SU-DHL-6 (cell line): Measurements from ENCODE around the gene CEP70.

Experiments
- H2AFZ ChIP-seq: fragments of 200-600 bp; sonication (generic); 2 replicates; pipeline ENCODE4 v1.6.1; 2014; ENCODE audit warnings: low read depth, mild to moderate bottlenecking, moderate library complexity, mixed read lengths, antibody characterized with exemption, low read length; ENCODE audit not compliant: severe bottlenecking
- H3F3A ChIP-seq: fragments of 200-600 bp; shearing (Covaris generic); 2 replicates; pipeline ENCODE4 v1.6.0; 2016; ENCODE audit warnings: antibody characterized with exemption, mild to moderate bottlenecking; ENCODE audit not compliant: insufficient read depth
- H3K27ac ChIP-seq: fragments of 200-600 bp; sonication (generic); 2 replicates; pipeline ENCODE4 v1.5.1; 2016; ENCODE audit warnings: low read depth, mild to moderate bottlenecking, low read length, moderate library complexity, mixed read lengths
- H3K27me3 ChIP-seq: fragments of 200-600 bp; sonication (generic), shearing (Covaris generic); 2 replicates; pipeline ENCODE4 v1.6.0; 2014; ENCODE audit warnings: mild to moderate bottlenecking, low read length
- H3K36me3 ChIP-seq: fragments of 200-600 bp; sonication (generic); 2 replicates; pipeline ENCODE4 v1.6.1; 2014; ENCODE audit warnings: mild to moderate bottlenecking, low read length, mixed read lengths
- H3K4me2 ChIP-seq: fragments of 300-600, 200-600 bp; shearing (Covaris generic), sonication (generic); 2 replicates; pipeline ENCODE4 v1.6.0; 2014; ENCODE audit warnings: low read length, low read depth, mild to moderate bottlenecking; ENCODE audit not compliant: poor library complexity, severe bottlenecking
- H3K4me3 ChIP-seq: fragments of 200-600 bp; sonication (generic); 2 replicates; pipeline ENCODE4 v1.5.1; 2014; ENCODE audit warnings: antibody characterized with exemption, low read length, mild to moderate bottlenecking, mixed read lengths; ENCODE audit not compliant: insufficient read depth, poor library complexity, severe bottlenecking
- H3K79me2 ChIP-seq: fragments of 200-600 bp; sonication (generic); 2 replicates; pipeline ENCODE4 v1.6.1; 2014; ENCODE audit warnings: mild to moderate bottlenecking, low read length, moderate library complexity; ENCODE audit not compliant: insufficient read depth
- H3K9ac ChIP-seq: fragments of 200-600 bp; sonication (generic); 2 replicates; pipeline ENCODE4 v1.7.0; 2014; ENCODE audit warnings: mild to moderate bottlenecking, low read length
- H3K9me2 ChIP-seq: fragments of 200-600 bp; sonication (generic); replicated peaks from 2 replicates; pipeline ENCODE4 v1.6.1; 2014; ENCODE audit warnings: low read length; ENCODE audit not compliant: insufficient read depth
- H3K9me3 ChIP-seq: fragments of 200-600 bp; sonication (generic); 2 replicates; pipeline ENCODE4 v1.6.1; 2014; ENCODE audit warnings: low read length, mixed read lengths; ENCODE audit not compliant: insufficient read depth
- H4K20me1 ChIP-seq: fragments of 200-600 bp; sonication (generic); 2 replicates; pipeline ENCODE4 v1.6.1; 2014; ENCODE audit warnings: low read depth, mild to moderate bottlenecking, antibody characterized with exemption, low read length, moderate library complexity, mixed read lengths
- CTCF ChIP-seq: fragments of 200-600 bp; sonication (generic); IDR thresholded peaks from one replicate; pipeline ENCODE4 v1.5.1; 2017; ENCODE audit warnings: antibody characterized with exemption, mild to moderate bottlenecking, low read length, moderate library complexity; ENCODE audit not compliant: insufficient read depth, poor library complexity, severe bottlenecking
- EZH2phosphoT487 ChIP-seq: fragments of 200-600 bp; sonication (generic), shearing (Covaris generic); conservative IDR thresholded peaks from 2 replicates; pipeline ENCODE4 v1.6.1; 2018; ENCODE audit warnings: mild to moderate bottlenecking, antibody characterized with exemption, low read length, moderate library complexity, mixed read lengths

CEP70 gene

GRCh38 chr3:138463724-138464490, 130.2 kb downstream of the CEP70 start:
- H3K36me3 ChIP-seq: no peaks in the 10 kb centered on the region
- no peaks in the 10 kb centered on the region for H4K20me1 ChIP-seq
- H3K9me2 ChIP-seq: no peaks in the 10 kb centered on the region
- no peak overlapping the region for H3K9ac ChIP-seq
- H3K4me3 ChIP-seq: no peak overlapping the region
- H2AFZ ChIP-seq: no peak overlapping the region
- no peaks in the 10 kb centered on the region for H3K79me2 ChIP-seq
- no peak overlapping the region for H3K27ac ChIP-seq
- TF ChIP-seq EZH2phosphoT487 (no peak), CTCF (no peak)
- no peaks in the 10 kb centered on the region for H3K9me3 ChIP-seq
- no peaks in the 10 kb centered on the region for H3F3A ChIP-seq
- no peaks in the 10 kb centered on the region for H3K27me3 ChIP-seq
- H3K4me2 ChIP-seq: no peak overlapping the region

- Histone ChIP-seq H3K9me2 (no peaks in the 10 kb centered on the region), H3K4me3 (no peak overlapping the region), H3K27me3 (no peaks in the 10 kb centered on the region), H2AFZ (no peak overlapping the region), H3K36me3 (no peaks in the 10 kb centered on the region), H3K4me2 (no peak overlapping the region), H3F3A (no peaks in the 10 kb centered on the region), H3K27ac (no peak overlapping the region), H4K20me1 (no peaks in the 10 kb centered on the region), H3K9ac (no peak overlapping the region), H3K79me2 (no peaks in the 10 kb centered on the region), H3K9me3 (no peaks in the 10 kb centered on the region)
- TF ChIP-seq CTCF (no peak), EZH2phosphoT487 (no peak)
Observed at GRCh38 chr3:138461896-138462295, 132.2 kb downstream of the CEP70 start.

DNA sequence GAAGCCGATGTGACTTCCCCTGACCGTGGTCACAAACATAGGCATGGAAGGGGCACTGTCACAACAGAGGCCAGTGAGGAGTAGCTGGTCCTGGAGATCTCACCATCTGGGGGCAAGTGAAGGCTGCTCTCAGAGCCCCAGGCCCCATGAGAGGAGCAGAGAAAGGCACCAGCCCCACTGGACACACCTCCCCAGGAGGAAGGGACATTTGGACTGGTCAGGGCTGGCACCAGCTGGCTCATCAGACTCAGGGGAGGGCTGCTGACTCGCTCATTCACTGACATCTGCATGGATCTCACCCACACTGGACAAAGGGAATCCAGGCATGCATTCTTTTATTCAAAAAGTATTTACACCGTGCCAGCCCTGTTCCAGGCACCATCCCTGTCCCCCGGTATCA, 132.8 kb downstream of the CEP70 start:
- H3K36me3 ChIP-seq: no peaks in the 10 kb centered on the region

More for the DNA sequence above, 132.8 kb downstream of the CEP70 start:
- Histone ChIP-seq H2AFZ (no peak overlapping the region), H3K27ac (no peak overlapping the region), H3K9me2 (no peaks in the 10 kb centered on the region), H3K4me2 (no peak overlapping the region), H3K9ac (no peak overlapping the region), H3F3A (no peaks in the 10 kb centered on the region), H4K20me1 (no peaks in the 10 kb centered on the region), H3K4me3 (no peak overlapping the region), H3K9me3 (no peaks in the 10 kb centered on the region), H3K27me3 (no peaks in the 10 kb centered on the region), H3K79me2 (no peaks in the 10 kb centered on the region)
- no peak for TF ChIP-seq CTCF
- TF ChIP-seq EZH2phosphoT487: no peak
